ENCODE results near the gene MIB1. TPM values are rescaled to one million over a fixed set of nuclear protein-coding genes. Genes with fewer than 3 reads are reported as not detected.

The MIB1 gene
- polyA plus RNA-seq, 1 of the 3 experiments (the other 2 are of a cell fraction) = 5.0 TPM

DNA sequence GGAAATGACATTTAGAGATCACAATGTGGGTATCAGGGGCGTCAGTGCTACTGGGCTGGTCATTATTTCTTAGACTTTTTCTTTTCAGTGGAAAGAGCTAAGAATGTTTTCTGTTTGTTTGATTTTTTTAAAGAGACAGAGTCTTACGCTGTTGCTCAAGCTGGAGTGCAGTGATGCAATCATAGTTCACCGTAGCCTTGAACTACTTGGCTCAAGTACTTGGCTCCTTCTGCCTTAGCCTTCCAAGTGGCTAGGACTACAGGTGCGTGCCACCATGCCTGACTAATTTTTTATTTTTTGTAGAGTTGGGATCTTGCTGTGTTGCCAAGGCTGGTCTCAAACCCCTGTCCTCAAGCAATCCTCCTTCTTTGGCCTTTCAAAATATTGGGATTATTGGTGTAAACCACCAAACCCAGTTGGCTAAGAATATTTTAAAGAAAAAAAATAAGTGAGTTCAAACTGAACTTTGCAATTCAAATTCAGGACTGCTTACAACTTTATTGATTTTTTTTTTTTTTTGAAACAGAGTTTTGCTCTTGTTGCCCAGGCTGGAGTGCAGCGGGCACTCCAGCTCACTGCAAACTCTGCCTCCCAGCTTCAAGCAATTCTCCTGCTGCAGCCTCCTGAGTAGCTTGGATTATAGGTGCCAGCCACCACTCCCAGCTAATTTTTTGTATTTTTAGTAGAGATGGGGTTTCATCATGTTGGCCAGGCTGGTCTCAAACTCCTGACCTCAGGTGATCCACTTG lies 154.2 kb downstream of the MIB1 start:
- no peaks in the 10 kb centered on the region for H4K20me1 ChIP-seq (ENCODE audit: insufficient read depth)
- no peaks in the 10 kb centered on the region for H3F3A ChIP-seq (replicated peaks; ENCODE audit: insufficient read depth)
- TF ChIP-seq FOSL2 (IDR thresholded peaks at IDR 0.05; ENCODE audit: borderline replicate concordance, low read depth) = no peak
- TF ChIP-seq SMC3 (IDR thresholded peaks at IDR 0.05; ENCODE audit: low read depth, low read length) = no peak
- no peak for TF ChIP-seq FOXM1 (IDR thresholded peaks at IDR 0.05; ENCODE audit: low read depth)
- no peak for TF ChIP-seq SIN3A (IDR thresholded peaks at IDR 0.05; ENCODE audit: borderline replicate concordance, low read depth, low read length)
- TF ChIP-seq TCF12 (IDR thresholded peaks at IDR 0.05) = no peak
- no peak for TF ChIP-seq GATA2 (CRISPR knock-in tag; IDR thresholded peaks at IDR 0.05)
- no peak for TF ChIP-seq RXRA (IDR thresholded peaks at IDR 0.05; ENCODE audit: borderline replicate concordance, low read depth)
- TF ChIP-seq, protein P1, sequence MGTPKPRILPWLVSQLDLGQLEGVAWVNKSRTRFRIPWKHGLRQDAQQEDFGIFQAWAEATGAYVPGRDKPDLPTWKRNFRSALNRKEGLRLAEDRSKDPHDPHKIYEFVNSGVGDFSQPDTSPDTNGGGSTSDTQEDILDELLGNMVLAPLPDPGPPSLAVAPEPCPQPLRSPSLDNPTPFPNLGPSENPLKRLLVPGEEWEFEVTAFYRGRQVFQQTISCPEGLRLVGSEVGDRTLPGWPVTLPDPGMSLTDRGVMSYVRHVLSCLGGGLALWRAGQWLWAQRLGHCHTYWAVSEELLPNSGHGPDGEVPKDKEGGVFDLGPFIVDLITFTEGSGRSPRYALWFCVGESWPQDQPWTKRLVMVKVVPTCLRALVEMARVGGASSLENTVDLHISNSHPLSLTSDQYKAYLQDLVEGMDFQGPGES (IDR thresholded peaks at IDR 0.05; ENCODE audit: low read depth, low read length) = no peak
- no peak for TF ChIP-seq YY1 (IDR thresholded peaks at IDR 0.05; ENCODE audit: low read depth)
- TF ChIP-seq GABPA (IDR thresholded peaks at IDR 0.05; ENCODE audit: low read depth) = no peak
- TF ChIP-seq RCOR1 (IDR thresholded peaks at IDR 0.05; ENCODE audit: low read length) = no peak
- TF ChIP-seq, protein P2, sequence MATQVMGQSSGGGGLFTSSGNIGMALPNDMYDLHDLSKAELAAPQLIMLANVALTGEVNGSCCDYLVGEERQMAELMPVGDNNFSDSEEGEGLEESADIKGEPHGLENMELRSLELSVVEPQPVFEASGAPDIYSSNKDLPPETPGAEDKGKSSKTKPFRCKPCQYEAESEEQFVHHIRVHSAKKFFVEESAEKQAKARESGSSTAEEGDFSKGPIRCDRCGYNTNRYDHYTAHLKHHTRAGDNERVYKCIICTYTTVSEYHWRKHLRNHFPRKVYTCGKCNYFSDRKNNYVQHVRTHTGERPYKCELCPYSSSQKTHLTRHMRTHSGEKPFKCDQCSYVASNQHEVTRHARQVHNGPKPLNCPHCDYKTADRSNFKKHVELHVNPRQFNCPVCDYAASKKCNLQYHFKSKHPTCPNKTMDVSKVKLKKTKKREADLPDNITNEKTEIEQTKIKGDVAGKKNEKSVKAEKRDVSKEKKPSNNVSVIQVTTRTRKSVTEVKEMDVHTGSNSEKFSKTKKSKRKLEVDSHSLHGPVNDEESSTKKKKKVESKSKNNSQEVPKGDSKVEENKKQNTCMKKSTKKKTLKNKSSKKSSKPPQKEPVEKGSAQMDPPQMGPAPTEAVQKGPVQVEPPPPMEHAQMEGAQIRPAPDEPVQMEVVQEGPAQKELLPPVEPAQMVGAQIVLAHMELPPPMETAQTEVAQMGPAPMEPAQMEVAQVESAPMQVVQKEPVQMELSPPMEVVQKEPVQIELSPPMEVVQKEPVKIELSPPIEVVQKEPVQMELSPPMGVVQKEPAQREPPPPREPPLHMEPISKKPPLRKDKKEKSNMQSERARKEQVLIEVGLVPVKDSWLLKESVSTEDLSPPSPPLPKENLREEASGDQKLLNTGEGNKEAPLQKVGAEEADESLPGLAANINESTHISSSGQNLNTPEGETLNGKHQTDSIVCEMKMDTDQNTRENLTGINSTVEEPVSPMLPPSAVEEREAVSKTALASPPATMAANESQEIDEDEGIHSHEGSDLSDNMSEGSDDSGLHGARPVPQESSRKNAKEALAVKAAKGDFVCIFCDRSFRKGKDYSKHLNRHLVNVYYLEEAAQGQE (IDR thresholded peaks at IDR 0.05; ENCODE audit: low read depth, low read length) = no peak
- no peak for TF ChIP-seq MXI1 (IDR thresholded peaks at IDR 0.05; ENCODE audit: low read depth, low read length)
- TF ChIP-seq RFX5 (IDR thresholded peaks at IDR 0.05; ENCODE audit: low read length) = no peak
- no peaks in the 10 kb centered on the region for H3K79me2 ChIP-seq (ENCODE audit: insufficient read depth)
- H3K4me3 ChIP-seq (ENCODE audit: low read depth in 2 of 2, low read length in 1 of 2) = no peak overlapping the region
- no peak for DNase-seq
- no peak overlapping the region for H2AFZ ChIP-seq (ENCODE audit: low read depth)
- H3K4me2 ChIP-seq = no peak overlapping the region
- ChIA-PET POLR2A (interaction anchor here (0.6 kb wide), 1 partner anchor 27 kb away, joined by 3 read pairs; no protein-coding TSS in a partner anchor), CTCF (interaction anchor here (1.7 kb wide), 1 partner anchor 61 kb away, joined by 6 read pairs; no protein-coding TSS in a partner anchor)
- no peaks in the 10 kb centered on the region for H3K36me3 ChIP-seq (replicated peaks in 1 of 2; ENCODE audit: control insufficient read depth in 1 of 2, insufficient read depth in 2 of 2, low read length in 1 of 2)
- peaks cover 9% of the 10 kb centered on the region; the same call in 1 of the 2 replicates for H3K27me3 ChIP-seq (ENCODE audit: insufficient read depth)
- H3K9me2 ChIP-seq = no peaks in the 10 kb centered on the region
- H3K27ac ChIP-seq (ENCODE audit: low read depth in 2 of 2, low read length in 1 of 2) = no peak overlapping the region
- 51% methylated on average over 5 of the region's 5 CpGs for WGBS (ENCODE audit: low lambda C conversion rate)
- no peak overlapping the region for H3K9ac ChIP-seq
- H3K9me3 ChIP-seq = no peaks in the 10 kb centered on the region
- no peaks in the 10 kb centered on the region for H3K4me1 ChIP-seq (ENCODE audit: control insufficient read depth in 1 of 2, insufficient read depth in 2 of 2, low read depth in 1 of 2, low read length in 1 of 2)
